TTC549 (cell line): ENCODE results near the gene DHH.

ENCODE experiments used
- FAIRE-seq: peaks from 2 replicates; lab custom pipeline; 2012; peaks lifted over from hg19 to GRCh38; lab: Jason Lieb, UNC

Gene DHH

DNA sequence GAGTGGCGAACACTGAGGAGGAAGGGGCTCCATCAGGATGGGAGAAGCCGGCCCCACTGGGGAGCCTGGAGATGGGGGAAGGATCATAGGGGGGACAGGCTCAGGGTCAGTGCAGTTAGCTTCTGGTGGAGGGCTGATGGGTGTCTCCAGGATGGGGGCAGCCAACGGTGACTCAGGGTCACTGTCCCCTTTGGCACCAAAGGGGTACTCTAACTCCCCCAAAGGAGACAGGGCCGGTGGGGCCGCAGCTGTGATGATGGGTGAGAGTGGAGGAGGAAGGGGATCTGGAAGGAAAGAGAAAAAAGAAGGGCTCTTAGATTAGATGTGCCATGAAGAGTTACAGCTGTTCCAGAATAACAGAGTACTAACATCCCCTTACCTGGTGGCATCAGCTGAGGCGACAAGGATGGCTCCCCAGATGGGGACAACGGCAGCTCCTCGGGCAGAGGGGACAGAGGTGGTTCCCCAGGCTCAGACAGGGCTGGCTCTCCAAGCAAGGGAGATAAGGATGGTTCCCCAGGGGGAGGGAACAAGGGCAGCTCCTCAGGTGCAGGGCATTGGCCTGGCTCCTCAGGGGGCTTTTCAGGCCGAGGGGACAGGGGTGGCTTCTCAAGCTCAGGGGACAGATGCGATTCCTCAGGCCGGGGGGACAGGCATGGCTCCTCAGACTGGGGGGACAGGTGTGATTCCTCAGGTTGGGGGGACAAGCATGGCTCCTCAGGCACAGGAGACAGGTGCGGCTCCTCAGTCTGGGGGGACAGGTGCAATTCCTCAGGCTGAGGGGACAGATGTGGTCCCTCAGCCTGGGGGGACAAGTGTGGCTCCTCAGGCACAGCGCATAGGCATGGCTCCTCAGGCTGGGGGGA is 43.9 kb downstream of the DHH start:
- no peak for FAIRE-seq

DNA sequence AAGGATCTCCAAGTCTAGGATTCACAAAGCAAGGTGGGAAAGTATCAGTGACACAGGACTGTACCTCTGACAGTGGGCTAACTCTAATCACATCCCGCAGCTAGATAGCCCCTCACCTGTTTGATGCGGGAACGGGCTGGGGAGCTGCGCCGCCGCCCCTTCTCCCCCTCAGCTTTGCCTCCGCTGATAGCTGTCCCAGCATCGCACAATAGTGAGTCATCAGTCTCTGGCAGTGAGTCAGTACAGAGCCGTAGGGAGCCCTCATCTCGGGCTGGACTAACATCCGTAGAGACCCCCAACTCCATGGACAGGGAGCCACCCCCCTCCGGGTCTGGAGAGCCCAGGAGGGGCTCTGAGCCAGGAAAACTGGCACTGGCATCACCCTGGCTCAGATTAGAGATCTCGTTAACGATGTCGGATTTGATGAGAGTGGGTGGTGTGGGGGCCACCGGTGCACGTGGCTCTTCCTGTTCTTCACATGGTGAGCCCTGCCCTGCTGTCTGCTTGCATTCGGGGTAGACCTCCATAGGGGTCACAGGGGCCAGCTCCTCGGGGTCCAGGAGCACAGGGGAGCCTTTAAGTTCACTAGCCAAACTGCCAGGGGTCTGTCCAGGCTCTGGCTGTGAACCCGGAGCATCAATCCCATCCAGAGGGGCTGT is 44.9 kb downstream of the DHH start:
- no peak for FAIRE-seq

DNA sequence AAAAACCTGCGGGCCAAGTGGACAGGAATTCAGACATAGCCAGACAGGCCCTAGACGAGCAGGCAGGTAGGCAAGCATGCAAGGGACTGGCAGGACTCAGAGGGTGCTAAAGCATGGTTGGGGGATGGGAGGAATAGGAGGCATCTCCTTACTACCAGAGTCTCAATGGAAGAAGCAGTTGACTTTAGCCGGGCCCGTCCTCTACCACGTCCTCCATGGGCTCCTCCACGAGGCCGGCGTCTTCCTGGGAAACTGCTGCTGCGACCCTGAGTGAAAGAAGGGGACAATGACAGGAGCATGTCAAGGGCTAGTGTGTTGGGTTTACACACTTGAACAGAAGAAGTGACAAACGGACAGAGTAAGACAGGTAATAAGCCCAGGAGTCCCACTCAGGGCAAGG is 45.6 kb downstream of the DHH start:
- no peak for FAIRE-seq

DNA sequence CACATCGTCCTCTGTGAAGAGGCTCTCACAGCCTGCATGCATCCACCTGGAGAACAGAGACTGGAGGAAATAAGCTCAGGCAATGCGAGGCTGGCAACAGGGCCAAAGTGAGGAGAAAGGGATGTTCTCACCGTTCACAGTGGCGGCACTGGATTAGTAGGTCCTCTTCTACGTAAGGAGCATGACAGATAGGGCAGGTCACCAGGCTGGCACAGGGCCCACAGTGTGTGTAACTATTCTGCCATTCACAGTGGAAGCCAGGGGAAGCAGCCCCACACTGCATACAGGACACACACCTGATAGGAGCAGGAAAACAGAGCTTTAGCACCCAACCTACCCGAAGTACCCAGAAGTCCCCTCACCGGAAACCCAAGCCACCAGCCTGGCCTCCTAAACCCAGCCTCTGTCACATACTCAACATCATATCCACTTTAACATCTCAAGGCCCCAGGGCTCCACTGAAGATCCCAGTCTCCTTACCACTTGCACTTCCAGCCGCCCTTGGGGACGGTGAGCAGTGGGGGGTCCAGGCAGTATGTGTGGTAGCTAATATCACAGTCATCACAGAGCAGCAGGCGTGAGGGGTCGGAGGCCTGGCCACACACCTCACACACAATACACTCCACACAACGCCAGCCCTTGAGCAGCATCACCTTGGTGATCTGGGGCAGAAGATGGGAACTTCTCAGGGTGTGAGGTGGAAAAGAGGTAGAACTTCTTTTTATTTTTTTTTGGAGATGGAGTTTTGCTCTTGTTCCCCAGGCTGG is 48.3 kb downstream of the DHH start:
- FAIRE-seq, result no peak

DNA sequence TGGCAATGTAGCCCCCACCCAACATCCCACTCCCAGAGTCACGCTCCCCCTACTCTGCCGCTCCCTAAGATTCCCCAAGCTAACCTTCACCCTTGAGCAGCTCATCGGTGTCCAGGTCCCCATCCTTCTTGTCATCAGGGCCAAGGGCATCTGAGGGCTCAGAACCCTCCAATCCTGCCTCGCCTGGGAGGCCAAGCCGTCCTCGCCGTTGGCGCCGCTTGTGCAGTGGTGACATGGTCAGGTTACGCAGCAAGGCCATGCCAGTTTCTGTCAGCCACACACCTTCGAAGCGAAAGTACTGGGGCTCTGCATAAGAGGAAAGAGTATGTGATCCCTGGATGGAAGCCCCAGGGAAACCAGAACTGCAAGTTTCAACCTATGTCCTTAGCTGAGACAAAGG is 49.9 kb downstream of the DHH start:
- FAIRE-seq, result no peak

DNA sequence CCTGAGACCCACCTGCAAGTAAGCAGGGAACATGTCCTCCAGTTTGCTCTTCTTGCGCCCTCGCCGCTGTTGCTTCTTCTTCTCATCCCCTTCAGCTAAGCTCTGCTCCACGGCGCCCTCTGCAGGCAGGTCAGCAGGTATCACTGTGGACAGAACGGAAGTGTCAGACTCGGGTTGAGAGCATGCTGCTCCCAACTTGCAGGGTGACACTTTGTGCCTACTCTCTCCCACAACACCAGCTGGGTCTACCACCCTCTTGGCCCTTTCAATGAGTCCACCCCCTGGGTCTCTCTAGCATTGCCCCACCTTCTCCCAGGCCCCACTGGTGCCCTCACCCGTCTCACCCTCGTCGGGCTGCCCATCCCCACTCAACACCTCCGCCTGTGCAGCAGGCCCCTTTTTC is 50.7 kb downstream of the DHH start:
- no peak for FAIRE-seq

DNA sequence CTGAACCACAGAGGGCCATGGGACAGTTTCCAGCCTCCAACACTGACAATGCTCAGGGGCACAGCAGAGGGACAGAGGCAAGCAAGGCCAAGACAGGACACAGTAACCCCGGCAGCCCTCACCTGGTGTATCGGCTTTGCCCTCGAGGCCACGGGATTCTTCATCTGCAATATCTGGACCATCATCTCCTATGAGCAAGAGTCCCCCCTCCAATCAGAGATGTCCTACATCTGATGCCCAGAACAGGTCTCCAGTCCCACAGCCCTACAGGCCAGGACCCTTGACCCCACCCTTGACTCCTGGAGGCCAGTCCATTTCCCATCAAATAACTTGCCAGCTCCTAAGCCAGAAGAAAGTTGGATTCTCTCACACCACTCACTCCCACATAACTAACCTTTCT is 51.4 kb downstream of the DHH start:
- FAIRE-seq, result no peak

DNA sequence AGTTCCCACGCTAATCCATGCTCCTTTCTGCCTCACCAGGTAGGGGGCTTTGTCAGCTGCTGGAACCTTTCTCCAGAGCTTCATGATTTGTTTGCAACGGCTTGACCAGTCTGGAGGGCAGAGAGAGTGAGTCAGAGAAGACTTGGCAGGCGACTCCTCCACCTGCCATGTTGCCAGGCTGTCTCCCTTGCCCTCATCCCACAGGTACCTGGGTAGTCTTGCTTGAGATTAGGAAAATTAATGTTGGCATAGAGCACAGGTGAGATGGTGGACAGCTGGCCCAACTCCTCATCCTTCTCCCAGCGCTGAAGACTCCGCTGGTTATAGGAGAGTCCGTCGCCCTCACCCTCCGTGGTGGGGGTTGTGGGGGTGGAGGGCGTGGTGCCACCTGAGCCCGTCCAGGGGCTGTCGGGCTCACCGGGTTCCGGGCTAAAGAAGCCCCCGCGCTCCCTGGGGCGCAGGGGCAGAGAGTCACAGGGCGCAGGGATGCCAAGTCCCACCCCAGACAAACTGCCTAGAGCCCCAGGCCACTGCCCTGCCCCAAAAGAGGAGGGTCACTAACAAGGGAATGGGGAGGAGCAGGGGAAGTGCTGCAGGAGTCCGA is 52.6 kb downstream of the DHH start:
- FAIRE-seq, result no peak

DNA sequence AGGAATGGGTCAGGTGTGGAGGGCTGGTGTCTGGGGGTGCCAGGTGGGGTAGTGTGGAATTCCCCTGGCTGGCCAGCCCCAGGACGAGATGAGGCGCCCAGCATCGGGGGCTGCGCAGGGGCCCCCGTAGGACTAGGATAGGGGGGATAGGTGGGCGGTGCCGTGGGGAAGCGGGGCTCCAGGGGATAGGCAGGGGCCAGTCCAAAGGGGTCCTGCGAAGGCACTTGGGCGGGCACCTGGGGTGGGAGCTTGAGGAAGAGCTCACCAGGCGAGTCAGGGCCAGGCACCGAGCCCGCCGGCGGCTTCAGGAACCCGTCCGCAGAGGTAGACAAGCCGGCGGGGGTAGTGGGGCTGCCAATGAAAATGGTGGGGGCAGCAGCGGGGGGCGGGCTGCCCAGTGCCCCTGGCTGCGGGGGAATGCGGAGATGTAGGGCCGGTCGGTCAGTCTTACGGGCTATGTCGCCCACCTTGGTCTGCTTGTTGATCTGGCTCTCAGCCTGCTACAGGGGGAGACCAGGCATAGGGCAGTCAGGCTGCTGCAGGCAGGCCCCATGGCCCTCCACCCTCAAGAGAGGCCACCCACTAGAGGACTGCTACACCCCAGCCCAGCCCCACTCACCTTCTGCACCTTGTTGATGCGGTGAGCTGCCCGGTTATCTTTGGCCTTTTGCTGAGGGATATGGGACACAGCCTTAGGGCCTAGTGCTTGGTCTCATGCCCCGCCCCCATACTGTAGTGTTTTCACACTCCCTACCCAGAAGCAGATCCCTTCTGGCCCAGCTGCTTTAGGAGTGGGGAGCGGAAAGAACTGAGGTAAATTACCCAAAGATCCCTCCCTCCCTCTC is 53.3 kb downstream of the DHH start:
- FAIRE-seq, result no peak

DNA sequence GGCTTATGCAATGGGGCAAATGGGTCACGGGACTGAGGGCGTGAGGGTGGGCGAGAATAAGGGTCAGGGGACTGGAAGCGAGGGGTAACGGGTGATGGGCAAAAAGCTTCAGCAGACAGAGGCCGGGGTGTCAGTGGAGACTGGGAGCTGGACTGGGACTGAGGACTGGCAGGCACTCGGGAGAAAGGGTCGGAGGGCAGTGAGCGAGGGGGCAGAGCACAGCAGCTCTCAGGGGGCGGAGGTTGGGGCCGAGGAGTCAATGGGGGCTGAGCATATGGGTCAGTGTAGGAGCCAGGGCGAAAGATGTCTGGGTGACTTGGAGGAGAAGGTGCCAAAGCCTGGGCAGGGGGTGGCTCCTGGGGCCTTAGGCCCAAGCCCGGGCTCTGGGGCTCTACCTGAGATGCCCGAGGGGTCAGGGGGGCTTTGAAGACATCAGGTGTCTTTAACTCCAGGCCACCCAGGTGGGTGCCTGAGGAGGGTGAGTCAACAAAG is 54.2 kb downstream of the DHH start:
- no peak for FAIRE-seq

DNA sequence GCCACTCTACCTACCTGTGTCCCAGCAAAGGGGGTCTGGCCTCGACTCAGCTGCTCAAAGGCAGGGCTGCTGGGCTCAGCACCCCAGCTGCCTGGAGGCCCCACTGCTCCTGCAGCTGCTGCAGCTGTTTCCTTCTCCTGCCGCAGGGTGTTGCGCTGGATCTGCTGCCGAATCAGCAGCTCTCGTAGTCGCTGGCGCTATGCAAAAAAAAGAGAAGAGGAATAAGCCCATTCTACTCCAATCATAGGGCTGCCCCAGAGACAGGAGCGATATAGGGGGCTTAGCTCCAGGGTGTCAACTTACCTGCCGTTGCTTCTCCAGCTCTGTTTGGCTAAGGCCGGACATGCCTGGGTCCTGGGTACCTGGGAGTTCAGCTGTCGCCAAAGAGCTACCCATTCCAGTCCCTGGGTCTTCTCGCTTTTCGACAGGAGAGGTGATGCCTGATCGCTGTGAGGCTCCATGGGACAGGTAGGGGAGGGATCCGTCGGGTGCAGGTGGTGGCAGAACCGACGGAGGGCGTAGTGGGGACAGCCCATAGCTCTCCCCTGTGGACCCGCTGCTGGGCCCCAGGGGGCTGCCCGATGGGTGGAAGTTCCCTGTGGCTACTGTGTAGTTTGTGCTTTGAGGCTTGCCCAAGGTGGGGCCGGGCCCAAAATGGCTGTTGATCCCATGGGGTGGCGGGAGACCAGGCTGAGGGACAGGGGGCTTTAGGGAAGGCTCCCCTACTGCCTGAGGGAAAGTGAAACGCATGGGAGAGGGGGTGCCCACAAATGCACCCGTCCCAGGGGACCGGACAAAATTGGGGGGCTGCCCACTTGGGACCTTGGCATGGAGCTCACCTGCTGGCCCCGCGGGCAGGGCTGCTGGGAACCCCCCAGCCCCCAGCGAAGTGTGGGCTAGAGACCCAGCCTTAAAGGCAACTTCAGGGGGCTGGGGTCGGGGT is 54.9 kb downstream of the DHH start:
- FAIRE-seq, result no peak

DNA sequence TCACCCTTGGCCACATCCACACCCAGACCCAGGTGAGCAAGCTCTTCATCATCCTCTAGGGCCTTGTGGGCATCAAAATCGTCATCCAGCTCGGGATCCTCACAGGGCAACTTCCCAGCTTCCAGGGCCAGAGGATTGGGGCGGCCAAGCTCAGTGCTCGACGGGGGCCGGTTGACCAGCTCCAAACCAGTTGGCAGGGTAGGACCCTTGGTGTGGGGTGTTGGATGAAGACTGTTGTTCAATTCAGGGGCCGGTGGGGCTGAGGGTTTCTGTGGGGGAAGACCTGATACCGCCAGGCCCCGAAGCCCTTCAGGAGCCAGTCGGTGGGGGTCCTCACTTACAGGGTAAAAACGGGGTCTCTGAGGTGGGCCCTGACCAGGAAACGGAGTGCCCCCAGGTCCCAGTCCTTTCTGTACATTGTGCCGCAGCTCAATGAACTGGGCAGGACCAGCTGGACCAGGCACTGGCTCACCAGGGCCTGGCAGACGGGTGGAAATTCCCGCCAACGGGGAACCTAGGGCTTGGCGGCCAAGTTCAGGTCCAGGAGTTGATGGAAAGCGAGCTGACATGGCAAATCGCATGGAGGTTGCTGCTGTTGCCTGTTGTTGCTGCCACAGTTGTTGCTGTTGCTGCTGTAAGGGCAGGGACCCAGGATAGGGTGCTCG is 56.2 kb downstream of the DHH start:
- FAIRE-seq, result no peak

DNA sequence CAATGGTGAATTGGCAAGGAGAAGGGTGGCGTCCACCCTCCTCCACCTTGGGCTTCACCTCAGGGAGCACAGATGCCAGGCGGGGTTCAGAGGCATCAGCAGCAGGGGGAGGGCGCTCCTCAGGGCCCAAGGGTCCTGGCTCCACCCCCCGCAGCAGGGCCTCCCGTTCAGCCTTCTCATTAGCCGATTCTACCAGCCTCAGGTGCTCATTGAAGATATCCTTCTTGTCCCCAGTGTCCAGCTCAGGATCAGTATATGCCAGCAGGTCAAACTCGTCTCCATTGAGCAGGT is 56.7 kb downstream of the DHH start:
- FAIRE-seq, result no peak

DNA sequence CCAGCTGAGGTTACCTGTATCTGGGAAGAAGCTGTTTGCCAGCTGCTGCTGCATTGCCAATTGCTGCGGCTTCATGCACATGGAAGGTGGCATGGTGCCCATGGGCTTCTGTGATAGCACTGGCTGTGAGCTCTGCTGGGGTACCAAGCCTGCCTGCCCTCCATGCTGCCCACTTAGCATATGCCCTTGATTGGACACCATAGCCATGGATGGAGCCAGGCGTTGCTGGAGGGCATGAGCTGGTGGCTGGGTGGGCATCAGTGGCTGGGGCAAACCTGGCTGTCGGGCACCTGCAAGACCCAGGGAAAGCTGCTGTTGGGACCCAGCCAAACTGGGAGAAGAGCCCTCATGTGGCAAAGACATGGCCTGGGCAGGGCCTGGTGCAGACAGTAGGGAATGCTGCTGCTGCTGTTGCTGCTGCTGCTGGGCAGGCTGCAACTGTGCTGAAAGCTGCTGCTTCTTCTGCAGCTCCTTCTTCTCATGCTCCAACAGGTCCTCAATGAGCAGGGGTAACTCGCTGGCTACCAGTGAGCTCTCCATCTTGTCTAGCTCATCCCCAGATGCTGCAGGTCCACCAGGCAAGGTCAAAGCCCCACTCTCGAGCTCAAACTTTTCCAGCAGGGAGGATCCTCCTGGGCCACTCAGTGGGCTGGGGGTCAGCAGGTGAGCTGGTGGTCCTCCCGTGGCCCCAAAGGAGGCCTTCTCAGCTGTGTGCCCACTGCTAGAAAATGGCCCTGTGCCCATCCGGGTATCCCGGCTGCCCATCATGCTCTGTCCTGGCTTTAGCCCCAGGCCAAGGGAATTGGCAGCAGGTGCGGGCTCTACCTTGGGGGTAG is 57.3 kb downstream of the DHH start:
- no peak for FAIRE-seq
